ENCODE results near the gene SESN2.

DNA sequence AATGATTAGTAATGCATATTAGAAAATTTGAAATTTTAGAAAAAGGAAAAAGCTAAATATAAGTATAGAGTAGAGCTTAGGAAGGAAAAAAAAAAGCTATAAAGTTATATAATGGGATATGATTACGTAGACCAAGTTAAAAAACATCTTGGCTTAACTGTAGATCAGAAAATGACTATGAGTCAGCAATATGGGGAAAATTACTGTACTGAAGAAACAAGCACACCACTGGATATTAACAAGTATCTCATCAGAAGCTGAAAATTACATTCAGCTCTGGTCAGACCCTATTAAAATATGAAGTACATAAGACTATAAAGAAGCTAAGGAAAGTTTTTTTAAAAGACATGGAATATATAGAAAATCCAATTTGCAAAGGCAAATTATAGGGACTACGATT, 46.0 kb upstream of the SESN2 start:
- TF ChIP-seq TAF1 (IDR thresholded peaks at IDR 0.05; ENCODE audit: low read depth, low read length) (no peak), POLR2A (IDR thresholded peaks at IDR 0.05; ENCODE audit: low read depth, low read length) (no peak)

Measured in GM12891 (cell line).